Kidney capillary endothelial cell (primary cell): ENCODE measurements around the gene TP53I13.

Experiments
- DNase-seq: peaks from one replicate; pipeline ENCODE4 v3.0.0-alpha.2; 2018; ENCODE audit warnings: low spot score

TP53I13 gene

GRCh38 chr17:29615492-29616299, 47.2 kb downstream of the TP53I13 start:
- peak; percentile 85 for DNase-seq

GRCh38 chr17:29616300-29617048, 48.0 kb downstream of the TP53I13 start:
- DNase-seq, result no peak

- DNase-seq, result peak; percentile 87
Measured at GRCh38 chr17:29617125-29617480, 48.6 kb downstream of the TP53I13 start.

DNA sequence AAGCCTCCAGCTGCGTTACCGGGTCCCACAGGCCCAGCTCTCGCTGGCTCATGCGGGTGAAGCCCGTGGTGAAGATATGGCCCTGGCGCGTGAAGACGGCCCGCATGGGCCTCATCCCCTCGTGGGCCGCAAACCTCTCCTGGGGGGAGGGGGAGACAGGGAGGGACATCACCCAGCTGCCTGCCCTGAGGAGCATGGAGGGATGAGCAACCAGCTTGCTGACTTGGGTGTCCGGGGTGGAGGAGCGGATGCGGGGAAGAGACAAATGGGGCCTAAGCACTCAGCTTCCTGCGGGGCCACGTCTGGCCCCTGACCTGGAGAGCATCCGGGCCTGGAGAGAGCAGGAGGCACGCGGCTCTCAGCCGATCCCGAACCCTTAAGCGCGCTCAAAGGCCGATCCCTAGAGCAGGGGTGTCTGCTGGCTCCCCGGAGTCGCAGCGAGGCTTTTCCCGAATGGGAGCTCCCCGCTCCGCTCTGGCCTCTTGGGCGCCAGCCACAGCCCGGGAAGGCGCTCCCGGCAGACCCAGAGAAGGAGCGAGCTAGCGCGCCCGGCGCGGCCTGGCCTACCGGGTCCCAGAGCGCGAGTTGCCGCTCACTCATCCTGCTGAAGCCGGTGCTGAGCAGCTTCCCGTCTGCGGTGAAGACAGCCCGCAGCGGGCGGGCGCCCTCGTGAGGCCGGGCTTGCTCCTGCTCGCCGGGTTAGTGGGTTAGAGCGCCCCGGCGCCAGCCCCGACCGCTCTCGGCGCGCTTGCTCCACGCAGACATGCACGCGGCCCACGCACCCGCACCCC, 49.2 kb downstream of the TP53I13 start:
- no peak for DNase-seq

DNA sequence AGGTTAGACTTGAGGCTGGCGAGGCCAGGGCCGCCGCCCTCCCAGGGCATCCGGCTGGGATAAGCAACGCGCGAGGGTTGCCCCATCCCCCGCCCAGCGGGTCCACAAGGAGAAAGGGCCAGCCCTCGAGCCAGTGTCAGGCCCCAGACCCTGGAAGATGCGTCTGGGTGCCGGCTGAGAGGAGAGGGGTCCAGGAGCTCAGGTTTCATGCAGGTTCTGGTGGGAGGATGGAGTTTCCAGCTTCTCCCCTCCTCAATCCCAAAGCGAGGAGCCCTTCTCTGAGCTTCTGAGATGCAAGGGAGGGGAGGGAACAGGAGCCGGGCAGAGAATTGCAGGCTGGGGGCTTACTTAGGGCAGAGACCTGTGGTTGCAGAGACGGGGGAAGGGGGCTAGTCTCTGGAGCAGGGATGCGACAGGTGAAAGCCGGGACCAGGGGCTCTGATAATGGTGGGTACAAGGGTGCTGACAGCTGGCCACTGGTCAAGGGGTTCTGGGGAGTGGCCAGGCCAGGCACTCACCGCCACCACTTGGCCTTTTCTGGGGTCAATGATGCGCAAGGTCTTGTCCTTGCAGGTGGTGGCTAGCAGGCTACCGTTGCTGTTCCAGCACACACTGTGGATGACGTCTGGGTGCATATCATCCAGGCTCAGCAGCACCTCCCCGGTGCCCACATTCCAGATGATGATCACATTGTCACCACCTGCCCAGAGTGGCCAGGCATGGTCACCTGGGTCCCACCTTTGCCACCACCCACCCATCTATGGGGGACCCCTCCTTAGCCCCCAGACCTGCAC, 50.0 kb downstream of the TP53I13 start:
- DNase-seq, result no peak

DNA sequence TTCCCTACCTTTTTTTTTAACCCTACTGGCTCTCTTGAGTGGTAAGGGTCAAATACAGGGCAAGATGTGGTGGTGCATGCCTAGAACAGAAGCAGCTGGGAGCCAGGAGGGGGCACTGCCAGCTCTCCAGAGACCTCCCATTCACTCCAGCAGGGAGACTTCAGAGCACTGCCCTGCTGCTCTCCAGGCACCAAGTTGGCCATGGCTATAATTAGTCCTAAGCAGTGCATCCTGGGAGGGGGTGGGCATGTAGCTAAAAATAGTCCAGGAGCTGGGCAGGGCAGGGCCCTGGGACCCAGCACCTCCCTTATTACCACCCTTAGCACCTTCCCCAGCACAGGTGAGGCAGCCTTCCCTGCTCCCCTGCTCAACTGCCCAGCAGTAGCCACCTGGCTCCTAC, 50.8 kb downstream of the TP53I13 start:
- no peak for DNase-seq

DNA sequence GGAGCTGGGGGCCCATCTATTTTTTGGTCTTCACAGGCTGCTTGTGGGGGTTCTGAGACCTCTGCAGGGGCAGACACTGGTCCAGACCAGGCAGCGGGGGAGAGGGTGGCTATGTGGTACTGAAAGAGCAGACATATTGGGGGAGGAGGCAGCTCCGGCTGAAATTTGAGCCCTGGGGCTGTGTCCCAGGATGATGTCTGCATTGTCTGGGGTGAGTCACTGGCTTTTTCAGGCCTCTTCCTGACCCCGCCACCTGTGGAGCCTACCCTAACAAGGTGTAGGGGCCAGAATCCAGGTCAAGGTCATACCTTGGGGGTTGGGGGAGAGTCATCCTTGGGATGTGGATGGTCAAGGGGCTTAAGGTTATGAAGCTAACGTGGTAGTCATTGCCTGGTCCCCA, 51.8 kb downstream of the TP53I13 start:
- no peak for DNase-seq

- no peak for DNase-seq
Measured at GRCh38 chr17:29620779-29621500, 52.4 kb downstream of the TP53I13 start.

GRCh38 chr17:29621751-29622194, 53.3 kb downstream of the TP53I13 start:
- DNase-seq, result no peak
